HG03432 (cell line): ENCODE data around the gene TMEM167B.
A peak's percentile ranks its signal among the peaks of the same experiment; 100 is the strongest.

Source experiments
- ATAC-seq: cut with Tn5 transposase; IDR thresholded peaks from one replicate; pipeline ENCODE4 v1.9.1; 2021; ENCODE audit warnings: mild to moderate bottlenecking, moderate library complexity; ENCODE audit not compliant: unreplicated experiment

TMEM167B gene

GRCh38 chr1:109080441-109081082 is 10.0 kb upstream of the TMEM167B start:
- ATAC-seq: no peak

DNA sequence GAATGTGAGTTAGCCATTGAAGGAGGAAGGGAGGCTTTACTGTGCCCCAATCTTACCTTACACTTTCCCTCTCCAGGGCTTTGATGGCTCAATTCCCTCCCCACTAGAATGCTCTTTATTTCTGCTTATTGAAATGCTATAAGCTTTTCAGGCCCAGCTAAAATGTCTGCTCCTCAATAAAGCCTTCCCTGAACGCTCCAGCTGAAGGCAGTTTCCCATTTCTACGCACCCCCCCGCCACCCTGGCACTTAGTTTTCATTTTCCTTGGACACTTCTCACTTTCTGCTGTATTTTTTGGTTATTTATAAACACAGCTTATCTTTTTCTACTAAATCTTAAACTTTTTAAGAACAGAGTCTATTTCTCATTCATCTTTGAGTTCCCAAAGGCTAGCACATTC is 7.1 kb upstream of the TMEM167B start:
- ATAC-seq: no peak

DNA sequence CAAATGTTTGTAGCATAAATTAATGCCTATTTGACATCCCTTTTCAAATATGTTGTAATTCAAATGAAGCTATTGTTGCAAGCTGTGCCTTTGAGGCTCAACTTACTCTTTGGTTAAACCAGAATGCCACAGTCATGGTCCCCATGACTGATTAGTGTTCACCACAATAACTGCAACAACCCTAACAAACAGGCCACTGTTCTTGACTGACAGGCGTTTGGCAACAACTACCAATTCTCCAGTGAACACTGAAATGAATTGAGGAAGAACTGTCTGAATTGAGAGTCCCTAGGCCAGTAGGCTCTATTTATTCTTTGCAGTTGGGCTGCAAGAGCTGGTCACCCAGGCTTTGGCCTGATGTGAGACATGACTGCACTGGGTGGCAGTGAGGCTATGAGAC is 6.6 kb upstream of the TMEM167B start:
- no peak for ATAC-seq

DNA sequence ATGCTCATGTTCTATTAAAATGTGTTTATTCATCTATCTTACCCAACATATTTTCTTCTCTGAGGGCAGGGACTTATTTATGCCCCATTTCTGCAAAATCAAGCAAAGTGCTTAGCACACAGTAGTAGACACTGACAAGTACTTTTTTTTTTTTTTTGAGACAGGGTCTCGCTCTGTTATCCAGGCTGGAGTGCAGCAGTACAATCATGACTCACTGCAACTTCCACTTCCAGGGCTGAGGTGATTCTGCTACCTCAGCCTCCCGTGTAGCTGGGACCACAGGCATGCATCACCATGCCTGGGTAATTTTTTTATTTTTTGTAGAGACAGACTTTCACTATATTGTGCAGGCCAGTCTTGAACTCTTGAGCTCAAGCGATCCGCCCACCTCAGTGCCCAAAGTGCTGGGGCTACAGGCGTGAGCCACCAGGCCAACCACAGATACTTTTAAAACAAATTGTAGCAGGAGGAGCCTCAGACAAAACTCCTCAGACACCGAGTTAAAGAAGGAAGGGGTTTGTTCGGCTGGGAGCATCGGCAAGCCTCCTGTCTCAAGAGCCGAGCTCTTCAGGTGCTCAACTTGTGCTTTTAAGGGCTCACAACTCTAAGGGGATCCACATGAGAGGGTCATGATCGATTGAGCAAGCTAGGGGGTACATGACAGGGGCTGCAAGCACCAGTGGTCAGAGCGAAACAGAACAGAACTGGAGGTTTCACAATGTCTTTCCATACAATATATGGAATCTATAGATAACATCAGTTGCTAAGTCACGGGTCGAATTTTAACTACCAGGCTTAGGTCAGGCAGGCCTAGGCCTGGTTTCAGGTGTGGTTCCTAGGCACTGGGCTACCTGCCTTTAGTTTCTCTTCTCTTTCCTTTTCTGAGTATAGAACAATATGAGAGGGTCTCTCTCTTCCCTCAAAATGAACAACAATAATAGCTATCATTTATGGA is 5.7 kb upstream of the TMEM167B start:
- no peak for ATAC-seq

- no peak for ATAC-seq
Measured at GRCh38 chr1:109089242-109090015, 1.1 kb upstream of the TMEM167B start.

DNA sequence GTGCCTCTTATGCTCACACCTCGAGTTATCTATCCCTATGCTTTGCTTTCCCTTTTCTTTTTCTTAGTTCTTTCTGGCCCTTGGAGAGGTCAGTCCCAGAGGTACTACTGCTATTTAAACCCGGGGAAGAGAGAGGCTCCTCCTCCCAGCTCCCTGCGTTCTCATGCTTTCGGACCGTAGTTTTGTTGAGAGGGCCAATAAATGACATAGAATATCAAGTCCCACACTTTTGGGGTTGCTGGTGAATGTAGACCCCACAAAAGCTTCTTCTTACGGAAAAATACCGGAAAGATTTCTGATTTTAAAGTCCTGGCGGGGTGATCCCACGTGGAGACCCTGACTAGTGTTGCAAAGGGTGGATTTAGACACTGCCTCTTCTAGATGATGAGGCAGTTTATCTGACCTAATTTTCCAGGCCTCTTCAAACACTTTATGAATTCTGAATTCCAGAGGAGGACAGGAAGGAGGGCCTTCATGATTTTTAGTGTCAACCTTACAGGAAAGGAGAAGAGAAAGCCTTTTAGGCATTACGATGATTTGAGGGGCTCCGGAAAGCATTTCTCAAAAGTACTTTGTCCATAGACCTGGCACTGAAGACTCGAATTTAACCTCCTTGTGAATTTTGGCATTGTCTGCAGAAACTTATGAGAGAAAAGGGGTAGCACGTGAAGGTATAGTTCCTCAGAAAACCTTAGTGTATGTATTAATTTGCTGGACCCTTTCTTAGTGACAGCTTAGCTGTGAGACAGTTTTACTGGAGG is 694 bp downstream of the TMEM167B start:
- ATAC-seq: peak; percentile 54

GRCh38 chr1:109091839-109092193 is 1.3 kb downstream of the TMEM167B start:
- no peak for ATAC-seq

DNA sequence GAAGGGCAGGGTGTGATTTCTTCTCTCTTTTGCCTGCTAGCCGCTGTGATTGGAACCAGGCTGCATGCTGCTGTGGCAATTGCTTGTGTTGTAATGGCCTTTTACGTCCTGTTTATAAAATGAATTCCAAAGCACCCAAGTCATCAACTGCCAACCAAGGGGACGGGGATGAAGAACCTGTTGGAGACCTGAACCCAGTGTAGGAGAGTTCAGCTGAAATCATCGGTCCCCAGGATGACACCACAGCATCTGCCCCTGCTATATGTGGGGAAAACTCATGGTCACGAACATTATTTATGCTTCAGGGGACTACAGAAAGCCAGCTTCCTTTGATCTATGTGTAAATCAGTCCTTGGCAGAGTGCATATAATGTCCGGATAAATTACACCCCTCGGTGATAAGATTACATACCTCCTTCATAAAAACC is 3.8 kb downstream of the TMEM167B start:
- no peak for ATAC-seq

DNA sequence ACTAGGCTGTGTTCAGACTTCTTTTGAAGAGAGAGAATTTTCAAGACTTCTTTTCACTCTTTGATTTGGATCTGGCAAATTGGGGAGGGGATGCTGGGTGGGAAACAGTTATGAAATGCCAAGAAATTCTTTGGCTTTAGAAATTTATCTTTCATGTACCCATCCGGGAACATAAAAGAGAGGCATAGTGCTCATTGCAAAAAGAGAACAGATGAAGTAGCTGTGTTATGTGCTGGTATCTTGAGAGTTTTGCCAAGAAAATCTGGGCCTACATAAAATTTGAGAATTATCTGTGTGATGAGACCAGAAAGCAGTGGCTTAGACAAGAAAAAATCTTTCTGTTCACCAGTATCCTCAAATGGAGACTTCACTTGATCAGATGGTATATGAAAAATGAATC is 4.3 kb downstream of the TMEM167B start:
- no peak for ATAC-seq

DNA sequence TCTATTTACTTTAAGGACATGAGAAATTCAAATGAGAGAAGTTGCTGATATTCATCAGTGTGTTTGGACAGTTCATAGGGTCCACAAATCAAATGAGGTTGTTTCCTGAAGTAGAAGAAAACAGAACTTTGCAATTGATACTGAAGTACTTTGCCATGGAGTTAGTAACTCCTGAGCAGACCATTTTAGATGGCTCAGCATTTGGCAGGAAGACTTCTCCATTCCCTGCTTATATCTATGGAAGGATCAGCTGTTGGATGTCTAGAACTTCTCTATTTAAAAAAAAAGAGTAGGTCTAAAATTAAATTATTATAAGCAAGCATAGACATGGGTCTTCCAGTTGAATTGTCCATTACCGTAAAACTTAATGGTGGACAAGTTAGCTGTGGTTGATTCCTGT is 5.1 kb downstream of the TMEM167B start:
- no peak for ATAC-seq

GRCh38 chr1:109096120-109096519 is 5.6 kb downstream of the TMEM167B start:
- ATAC-seq: no peak

GRCh38 chr1:109099938-109100773 is 9.6 kb downstream of the TMEM167B start:
- ATAC-seq: peak; percentile 86

GRCh38 chr1:109104364-109105151 is 14.0 kb downstream of the TMEM167B start:
- ATAC-seq: no peak

DNA sequence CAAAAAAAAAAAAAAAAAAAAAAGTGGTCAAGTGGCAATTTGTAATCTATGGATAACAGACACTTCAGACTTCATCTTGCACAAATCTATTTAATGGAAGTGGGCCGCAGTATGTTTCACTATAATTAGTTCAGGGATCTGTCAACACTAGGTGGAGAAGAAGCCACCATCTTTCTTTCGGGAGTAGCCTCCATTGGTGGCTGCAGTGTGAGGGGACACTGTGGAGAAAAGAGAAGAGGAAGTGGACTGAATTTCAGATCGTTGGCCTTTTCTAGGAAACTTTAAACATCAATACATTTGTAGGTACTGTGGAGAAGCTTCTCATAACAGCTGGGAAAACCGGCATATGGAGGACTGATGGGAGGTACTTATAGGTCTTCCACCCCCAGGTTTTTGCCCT is 15.3 kb downstream of the TMEM167B start:
- no peak for ATAC-seq

DNA sequence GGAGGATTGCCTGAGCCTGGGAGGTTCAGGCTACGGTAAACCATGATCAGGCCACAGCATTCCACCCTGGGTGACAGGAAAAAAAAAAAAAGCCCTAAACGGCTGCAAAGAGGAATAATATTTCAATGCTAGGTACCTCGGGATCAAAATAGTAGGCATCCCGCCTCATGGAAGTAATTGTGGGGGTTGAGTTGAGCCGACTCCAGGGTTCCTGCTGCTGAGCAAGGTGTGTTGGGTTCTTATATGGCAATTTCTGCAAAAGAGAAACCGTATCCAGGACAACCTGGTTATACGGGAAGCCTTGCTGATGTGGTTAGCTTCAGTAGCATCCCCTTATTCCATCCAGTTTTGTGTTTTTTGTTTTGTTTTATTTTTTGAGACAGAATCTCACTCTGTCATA is 17.2 kb downstream of the TMEM167B start:
- ATAC-seq: no peak

DNA sequence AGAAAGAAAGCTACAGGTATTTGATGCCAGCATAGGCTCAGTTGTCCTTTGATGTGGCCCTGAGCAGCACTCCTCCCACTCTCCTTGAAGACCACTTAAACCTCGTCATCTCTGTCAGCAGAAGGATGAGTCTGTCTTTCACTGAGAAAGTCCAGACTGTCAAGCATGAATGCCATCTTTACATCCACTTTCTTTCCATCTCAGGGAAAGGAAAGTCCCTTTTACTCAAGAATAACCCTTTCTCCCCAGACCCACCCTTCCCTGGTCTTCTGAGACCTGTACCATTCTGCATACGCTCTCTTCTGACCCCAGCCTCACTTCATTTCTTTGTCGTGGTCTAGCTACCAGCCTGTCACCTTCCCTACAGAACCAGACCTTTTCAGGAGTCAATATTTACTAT is 19.3 kb downstream of the TMEM167B start:
- no peak for ATAC-seq

GRCh38 chr1:109111386-109112055 is 21.0 kb downstream of the TMEM167B start:
- ATAC-seq: no peak

DNA sequence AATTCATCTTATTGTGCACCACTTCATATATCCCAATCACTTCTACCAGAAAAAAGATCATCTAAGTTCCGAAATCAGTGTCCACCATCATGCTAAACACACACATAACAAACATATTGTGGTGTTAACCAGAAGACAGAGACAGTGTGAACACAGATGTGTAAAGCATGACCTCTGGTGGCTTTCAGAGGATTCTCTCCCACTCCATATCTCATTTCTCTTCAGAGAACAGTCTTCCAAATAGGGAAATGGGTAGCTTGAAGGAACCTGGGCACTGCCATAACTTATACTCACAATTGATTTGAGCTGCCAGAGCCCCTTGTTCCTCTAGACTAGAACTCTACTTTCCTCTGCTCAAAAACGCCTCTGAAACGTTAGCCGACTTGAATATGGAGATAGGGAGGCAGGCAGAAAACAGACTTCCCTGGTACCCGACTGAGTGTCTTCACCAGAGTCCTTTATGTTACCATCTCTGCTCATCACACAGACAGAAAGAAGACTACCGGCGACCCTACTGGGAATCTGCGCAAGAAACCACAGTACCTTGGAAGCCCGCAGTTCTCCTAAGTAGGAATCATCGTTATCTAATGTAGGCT is 21.6 kb downstream of the TMEM167B start:
- peak; percentile 45 for ATAC-seq
